ENCODE measurements around the gene RPL18. TPM values are rescaled to one million over a fixed set of nuclear protein-coding genes. Genes with fewer than 3 reads are reported as not detected.
"Not testable (repeated sequence)": the region's sequence is repeated elsewhere in the genome, so short reads cannot be mapped to it uniquely, and the experiment has no call there.

RPL18 gene
- total RNA-seq, 1 donor from 2014 or later = 997 TPM

DNA sequence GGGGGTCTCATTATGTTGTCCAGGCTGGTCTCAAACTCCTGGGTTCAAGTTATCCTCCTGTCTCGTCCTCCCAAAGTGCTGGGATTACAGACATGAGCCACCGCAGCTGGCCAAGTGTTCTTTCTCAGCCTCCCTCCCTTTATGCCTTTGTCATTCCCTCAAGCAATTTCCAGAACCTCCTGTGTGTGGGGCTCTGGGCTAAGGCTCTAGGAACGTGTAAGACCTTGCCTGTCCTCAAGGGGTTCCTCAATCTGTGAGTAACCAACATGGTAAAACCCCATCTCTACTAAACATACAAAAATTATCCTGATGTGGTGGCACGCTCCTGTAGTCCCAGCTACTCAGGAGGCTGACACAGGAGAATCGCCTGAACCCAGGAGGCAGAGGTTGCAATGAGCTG, 28.0 kb downstream of the RPL18 start:
- Histone ChIP-seq H3K27me3 (ENCODE audit: low read depth) (no peaks in the 10 kb centered on the region), H3K36me3 (no peaks in the 10 kb centered on the region), H3K4me1 (peaks cover 4% of the 10 kb centered on the region), H3K9me3 (no peaks in the 10 kb centered on the region), H3K27ac (no peak overlapping the region), H3K4me3 (no peak overlapping the region)
- TF ChIP-seq, protein P1, sequence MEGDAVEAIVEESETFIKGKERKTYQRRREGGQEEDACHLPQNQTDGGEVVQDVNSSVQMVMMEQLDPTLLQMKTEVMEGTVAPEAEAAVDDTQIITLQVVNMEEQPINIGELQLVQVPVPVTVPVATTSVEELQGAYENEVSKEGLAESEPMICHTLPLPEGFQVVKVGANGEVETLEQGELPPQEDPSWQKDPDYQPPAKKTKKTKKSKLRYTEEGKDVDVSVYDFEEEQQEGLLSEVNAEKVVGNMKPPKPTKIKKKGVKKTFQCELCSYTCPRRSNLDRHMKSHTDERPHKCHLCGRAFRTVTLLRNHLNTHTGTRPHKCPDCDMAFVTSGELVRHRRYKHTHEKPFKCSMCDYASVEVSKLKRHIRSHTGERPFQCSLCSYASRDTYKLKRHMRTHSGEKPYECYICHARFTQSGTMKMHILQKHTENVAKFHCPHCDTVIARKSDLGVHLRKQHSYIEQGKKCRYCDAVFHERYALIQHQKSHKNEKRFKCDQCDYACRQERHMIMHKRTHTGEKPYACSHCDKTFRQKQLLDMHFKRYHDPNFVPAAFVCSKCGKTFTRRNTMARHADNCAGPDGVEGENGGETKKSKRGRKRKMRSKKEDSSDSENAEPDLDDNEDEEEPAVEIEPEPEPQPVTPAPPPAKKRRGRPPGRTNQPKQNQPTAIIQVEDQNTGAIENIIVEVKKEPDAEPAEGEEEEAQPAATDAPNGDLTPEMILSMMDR (IDR thresholded peaks at IDR 0.05) = no peak
- DNase-seq (no peak), ATAC-seq (no peak)
- intact Hi-C loops (cut with DNase I) = no loop called here

DNA sequence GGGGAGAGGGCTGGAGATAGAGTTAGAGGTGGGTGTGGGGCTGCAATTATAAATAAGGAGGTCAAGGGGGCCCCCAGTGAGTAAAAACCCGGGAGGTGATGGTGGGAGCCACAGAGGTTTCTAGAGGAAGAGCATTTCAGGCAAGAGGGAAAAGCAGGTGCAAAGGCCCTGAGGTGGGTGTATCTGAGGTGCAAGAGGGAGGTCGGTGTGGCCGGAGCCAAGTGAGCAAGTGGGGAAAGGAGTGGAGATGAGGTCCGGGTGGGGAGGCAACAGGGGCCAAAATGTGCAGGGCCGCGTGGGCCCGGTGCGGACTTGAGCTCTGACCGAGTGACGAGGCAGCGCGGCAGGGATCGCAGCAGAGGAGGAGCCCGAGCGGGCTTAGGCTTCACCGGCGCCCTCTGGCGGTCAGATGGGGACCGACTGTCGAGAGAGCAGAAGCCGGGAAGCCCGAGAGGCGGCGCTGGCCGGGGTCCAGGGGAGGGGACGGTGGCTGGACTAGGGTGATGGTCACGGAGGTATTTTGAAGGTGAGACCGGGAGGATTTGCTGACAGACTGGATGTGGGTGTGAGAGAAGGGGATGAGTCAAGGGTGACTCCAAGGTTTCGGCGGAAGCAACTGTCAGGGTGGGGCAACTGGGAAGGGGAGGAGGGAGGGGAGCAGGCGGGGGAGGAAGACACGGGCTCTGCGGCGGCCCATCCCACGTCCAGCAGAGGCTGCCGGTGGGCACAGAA, 30.1 kb downstream of the RPL18 start:
- TF ChIP-seq, protein P1 (IDR thresholded peaks at IDR 0.05) = peak; percentile 94
- Histone ChIP-seq H3K4me1 (peaks cover 8% of the 10 kb centered on the region), H3K4me3 (peak overlapping the region; percentile 48), H3K27ac (peak overlapping the region; percentile 38), H3K27me3 (ENCODE audit: low read depth) (no peaks in the 10 kb centered on the region), H3K9me3 (no peaks in the 10 kb centered on the region), H3K36me3 (no peaks in the 10 kb centered on the region)
- ATAC-seq (peak; percentile 89 to 90), DNase-seq (peak; percentile 97)
- intact Hi-C loops (cut with DNase I) = no loop called here

DNA sequence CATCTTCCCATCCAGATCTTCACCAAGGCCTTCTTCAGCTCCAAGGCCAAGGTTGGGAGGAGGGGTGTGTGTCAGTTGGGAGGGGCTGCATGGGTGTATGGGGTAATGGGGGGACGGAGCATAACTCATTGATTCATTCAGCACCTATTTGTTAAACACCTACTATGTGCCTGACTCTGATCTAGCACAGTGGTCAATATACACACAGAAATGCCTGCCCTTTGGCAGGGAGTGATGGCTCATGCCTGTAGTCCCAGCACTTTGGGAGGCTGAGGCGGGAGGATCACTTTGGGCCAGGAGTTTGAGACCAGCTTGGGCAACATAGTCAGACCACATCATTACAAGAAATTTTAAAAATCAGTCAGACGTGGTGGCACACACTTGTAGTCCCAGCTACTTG, 31.6 kb downstream of the RPL18 start:
- ATAC-seq = no peak
- DNase-seq = no peak
- Histone ChIP-seq H3K4me3 (no peak overlapping the region), H3K27ac (no peak overlapping the region), H3K4me1 (peaks cover 11% of the 10 kb centered on the region), H3K36me3 (no peaks in the 10 kb centered on the region), H3K9me3 (no peaks in the 10 kb centered on the region), H3K27me3 (ENCODE audit: low read depth) (no peaks in the 10 kb centered on the region)
- intact Hi-C loops (cut with DNase I) = no loop called here
- TF ChIP-seq, protein P1 (IDR thresholded peaks at IDR 0.05) = no peak

DNA sequence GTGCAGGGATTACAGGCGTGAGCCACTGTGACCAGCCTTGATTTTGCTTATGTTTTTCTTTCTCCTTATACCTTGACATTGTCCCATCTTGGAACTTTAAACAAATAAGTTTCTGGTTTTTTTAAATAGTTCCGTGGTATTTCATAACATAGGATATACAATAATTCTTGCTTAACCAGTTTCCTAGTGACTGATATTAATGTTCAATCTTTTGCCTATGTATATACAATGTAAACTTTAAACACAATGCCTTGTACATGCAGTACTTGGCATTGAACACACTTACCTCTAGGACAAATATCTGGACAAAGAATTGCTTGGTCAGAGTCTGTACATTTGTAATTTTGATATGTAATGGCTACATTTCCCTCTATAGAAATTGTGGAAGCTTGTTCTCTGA, 36.8 kb downstream of the RPL18 start:
- Histone ChIP-seq H3K27me3 (ENCODE audit: low read depth) (no peaks in the 10 kb centered on the region), H3K36me3 (no peaks in the 10 kb centered on the region), H3K27ac (no peak overlapping the region), H3K9me3 (no peaks in the 10 kb centered on the region), H3K4me3 (no peak overlapping the region), H3K4me1 (peaks cover 7% of the 10 kb centered on the region)
- no peak for ATAC-seq
- no peak for DNase-seq
- TF ChIP-seq, protein P1 (IDR thresholded peaks at IDR 0.05) = no peak
- intact Hi-C loops (cut with DNase I) = no loop called here

DNA sequence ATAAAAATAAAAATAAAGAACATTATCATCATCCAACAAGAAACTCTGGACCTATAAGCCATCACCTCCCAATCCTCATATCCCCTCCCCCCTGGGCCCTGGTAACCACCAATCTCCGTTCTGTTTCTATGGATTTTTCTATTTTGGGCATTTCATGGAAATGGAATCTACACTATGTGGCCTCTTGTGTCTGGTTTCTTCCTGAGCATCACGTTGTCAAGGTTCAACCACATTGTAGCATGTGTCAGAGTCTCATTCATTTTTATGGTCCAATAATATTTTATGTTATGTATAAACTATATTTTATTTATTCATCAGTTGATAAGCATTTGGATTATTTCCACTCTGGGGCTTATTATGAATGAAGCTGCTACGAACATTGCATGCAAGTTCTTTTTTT, 40.1 kb downstream of the RPL18 start:
- H3K4me1 ChIP-seq = peaks cover 9% of the 10 kb centered on the region
- H3K36me3 ChIP-seq = no peaks in the 10 kb centered on the region
- no peaks in the 10 kb centered on the region for H3K9me3 ChIP-seq
- TF ChIP-seq, protein P1 (IDR thresholded peaks at IDR 0.05) = no peak
- intact Hi-C loops (cut with DNase I) = no loop called here
- ATAC-seq = no peak
- H3K4me3 ChIP-seq = no peak overlapping the region
- no peak overlapping the region for H3K27ac ChIP-seq
- no peaks in the 10 kb centered on the region for H3K27me3 ChIP-seq (ENCODE audit: low read depth)
- no peak for DNase-seq

DNA sequence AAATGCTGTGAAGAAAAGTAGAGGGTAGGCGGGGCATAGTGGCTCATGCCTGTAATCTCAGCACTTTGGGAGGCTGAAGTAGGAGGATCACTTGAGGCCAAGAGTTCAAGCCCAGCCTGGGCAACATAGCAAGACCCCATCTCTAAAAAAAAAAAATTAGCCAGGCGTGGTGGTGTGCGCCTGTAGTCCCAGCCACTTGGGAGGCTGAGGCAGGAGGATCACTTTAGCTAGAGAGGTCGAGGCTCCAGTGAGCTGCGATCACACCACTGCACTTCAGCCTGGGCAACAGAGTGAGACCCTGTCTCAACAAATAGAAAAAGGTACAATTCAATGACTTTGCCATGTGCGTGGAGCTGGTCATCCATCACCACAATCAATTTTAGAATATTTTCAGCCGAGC, 41.1 kb downstream of the RPL18 start:
- intact Hi-C loops (cut with DNase I); DNase-seq; H3K36me3 ChIP-seq; H3K4me3 ChIP-seq; H3K27me3 ChIP-seq (ENCODE audit: low read depth); ATAC-seq; H3K4me1 ChIP-seq; H3K9me3 ChIP-seq; H3K27ac ChIP-seq: not testable (repeated sequence)

Measured in lower lobe of right lung (tissue), 2 donors.